NCI-H524 treated with DMSO at 0.1 percent for 48 hours (cell line): ENCODE data around the gene ZNF587B.
"Not testable (repeated sequence)": the region's sequence is repeated elsewhere in the genome, so short reads cannot be mapped to it uniquely, and the experiment has no call there.

Experiments used
- DNase-seq: peaks from one replicate; lab custom pipeline; 2025; lab: John Stamatoyannopoulos, UW

ZNF587B gene

DNA sequence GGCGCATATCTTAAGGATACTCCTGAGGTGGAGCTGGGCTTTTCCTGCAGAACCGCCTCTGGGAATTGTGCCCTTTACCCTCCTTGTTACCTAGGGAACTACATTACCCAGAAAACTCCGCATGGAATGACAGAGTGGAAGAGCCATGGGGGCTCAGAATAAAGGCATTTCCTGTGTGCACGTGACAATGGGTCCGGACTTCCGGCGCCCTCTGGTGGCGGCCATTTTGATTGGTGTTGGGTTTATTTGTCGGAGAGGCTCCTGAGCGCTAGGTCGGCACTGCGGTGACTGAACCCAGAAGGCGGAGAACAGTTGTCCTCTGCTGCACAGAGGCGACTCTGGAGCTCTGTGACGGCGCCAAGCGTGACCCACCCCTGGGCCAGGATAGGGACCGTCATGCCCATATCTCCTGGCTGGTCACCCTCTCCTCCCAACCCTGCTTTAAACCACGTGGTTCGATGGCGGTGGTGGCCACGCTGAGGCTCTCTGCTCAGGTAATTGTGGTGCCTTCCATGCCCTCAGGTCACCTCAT is at the start of gene ZNF587B:
ZNF587B (plus strand) TSS at position 229 of the 532 bp plus-strand sequence; CDS start at position 459, 230 bp downstream.
- no peak for DNase-seq

DNA sequence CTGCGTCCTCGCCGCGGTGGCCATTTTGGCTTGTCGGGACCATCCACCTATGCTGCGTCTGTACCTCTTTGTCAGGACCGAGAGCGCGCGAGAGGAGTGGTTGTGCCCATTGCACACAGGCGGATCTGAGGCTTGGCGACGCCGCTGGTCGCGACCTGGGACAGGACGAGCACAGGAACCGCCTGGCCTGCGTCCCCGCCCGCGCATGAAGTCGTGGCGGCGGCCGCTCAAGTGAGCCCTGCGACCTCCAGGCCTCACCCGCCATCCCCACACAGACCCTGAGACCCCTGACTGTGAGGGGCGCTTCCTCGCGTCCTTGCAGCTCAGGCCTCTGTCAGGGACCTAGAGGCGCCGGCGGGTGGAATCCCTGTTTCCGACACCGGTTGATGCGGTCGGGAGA is 43.8 kb upstream of the ZNF587B start:
- DNase-seq, result no peak

DNA sequence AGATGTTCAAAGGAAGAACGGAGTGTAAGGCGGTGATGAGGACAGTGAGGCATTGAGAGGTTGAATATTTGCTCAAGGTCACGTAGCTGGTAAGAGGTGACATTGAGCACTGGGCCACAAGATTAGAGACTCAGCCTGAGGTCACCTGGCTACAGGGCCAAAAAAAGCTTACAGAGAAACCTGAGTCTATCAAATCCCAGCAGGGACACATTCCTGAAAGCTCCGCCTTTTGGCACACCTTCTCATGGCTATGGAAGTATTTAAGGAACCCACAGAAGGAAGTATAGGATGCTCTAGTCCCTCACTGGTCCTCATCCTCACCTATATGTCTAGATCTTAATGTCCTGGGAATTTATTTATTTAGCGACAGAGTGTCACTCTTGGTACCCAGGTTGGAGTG is 43.2 kb upstream of the ZNF587B start:
- no peak for DNase-seq

DNA sequence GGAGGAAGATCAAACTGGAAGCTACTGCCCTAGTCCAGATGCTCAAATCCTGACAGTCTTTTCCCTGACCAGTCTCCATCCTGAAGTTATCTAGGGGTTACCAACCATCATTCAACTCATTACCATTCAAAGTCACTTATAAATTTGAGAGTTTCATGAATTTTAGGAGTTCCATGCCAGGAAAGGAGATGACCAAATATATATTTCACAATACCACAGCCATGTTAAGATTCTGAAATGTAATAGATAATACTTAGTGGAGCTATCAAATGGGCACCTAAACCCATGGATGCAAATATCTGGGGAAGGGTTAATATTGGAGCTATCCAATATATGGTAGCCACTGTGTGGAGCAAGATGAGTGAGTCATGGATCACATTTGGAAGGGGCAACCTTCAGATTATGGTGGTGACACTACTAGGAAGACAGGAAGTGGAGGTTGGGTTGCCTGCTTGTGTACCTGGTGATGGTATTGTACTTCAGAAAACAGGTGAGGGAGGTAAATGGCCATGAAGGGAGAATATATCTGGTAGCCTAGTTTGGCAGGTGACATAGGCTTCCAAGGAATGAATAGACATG is 41.9 kb upstream of the ZNF587B start:
- no peak for DNase-seq

DNA sequence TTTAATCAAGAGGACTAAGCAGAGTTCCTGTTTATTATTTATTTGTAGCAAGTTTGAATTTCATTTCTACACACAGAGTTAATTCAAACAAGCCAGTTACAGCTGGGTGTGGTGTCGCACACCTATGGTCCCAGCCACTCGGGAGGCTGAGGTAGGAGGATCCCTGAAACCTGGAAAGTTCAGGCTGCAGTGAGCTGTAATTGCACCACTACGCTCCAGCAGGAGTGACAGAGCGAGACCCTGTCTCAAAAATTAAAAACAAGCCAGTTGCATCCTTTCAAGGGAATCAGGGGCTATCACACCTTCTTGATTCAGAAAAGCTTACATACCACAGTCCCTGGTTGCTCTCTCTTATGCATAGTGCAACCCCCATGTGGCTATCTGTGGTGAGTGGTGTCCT is 40.8 kb upstream of the ZNF587B start:
- DNase-seq, result no peak

DNA sequence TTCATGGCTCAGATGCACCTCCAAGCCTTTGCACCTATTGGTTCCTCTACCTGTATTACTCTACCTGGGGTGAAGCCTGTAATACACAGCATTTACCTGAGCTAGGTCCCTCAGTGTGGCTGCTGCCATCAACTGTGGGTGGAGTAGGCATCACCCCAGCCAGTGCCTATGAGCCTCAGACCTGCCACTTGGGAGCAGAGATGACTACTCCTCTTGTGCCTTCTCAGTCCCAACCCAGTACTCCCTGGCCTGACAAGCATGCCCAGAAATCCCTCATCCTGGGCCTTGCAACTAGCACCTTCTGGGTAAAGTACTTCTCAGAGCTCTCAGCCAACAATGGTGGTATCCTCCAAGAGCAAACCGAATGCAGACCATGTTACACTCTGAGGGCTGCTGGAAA is 33.5 kb upstream of the ZNF587B start:
- DNase-seq, result not testable (repeated sequence)

DNA sequence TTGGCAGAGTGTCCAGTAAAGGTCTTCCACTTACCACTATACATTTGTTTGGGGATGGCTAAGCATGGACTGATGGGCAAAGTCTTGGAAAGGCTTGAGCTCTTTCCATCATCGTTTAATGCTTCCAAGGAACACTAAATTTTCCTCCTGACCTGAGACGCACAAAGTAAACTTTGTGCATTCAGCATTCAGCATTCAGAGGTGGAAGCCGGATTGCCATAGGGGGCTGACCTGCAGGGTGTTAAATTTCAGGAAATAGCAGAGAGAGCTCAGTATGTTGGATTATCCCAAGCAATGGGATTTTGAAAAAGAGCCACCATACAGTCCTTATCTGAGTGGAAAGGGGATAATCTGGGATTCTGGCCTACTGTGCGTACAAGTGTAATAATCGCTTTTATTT is 29.4 kb upstream of the ZNF587B start:
- DNase-seq, result no peak

DNA sequence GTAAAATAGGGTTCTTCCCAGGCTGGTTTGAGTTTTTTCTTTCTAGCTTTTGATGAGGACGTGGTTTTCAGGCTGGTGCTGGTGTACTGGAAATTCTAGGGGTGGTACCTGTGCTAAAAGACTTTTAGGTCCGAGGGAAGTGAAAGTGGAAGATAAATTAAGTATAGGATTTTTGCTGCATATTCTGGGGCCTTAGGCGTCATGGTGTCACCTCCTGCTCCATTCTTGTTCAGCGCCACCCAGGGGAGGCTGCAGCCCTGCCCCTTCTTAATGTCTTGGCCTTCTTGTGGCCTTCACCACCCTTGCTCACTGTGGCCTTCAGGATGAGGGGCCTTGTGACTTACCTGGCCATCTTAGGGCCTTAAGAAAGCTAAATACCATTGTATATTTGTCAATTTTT is 27.8 kb upstream of the ZNF587B start:
- DNase-seq, result no peak

DNA sequence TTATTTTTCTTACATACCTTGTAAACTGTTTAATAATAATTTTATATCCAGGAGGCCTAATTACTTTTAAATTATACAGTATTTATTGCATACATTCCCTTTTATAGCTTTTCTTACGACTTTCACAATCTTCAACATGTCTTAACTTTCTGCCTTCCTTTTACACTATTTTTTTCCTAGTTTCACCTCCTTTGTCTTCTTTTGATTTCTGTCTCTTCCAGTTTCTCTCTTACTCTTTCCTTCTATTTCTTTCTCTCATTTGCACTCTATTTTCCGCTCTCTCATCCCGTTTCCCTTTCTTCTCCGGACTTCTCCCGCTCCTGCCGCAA is 26.9 kb upstream of the ZNF587B start:
- no peak for DNase-seq

DNA sequence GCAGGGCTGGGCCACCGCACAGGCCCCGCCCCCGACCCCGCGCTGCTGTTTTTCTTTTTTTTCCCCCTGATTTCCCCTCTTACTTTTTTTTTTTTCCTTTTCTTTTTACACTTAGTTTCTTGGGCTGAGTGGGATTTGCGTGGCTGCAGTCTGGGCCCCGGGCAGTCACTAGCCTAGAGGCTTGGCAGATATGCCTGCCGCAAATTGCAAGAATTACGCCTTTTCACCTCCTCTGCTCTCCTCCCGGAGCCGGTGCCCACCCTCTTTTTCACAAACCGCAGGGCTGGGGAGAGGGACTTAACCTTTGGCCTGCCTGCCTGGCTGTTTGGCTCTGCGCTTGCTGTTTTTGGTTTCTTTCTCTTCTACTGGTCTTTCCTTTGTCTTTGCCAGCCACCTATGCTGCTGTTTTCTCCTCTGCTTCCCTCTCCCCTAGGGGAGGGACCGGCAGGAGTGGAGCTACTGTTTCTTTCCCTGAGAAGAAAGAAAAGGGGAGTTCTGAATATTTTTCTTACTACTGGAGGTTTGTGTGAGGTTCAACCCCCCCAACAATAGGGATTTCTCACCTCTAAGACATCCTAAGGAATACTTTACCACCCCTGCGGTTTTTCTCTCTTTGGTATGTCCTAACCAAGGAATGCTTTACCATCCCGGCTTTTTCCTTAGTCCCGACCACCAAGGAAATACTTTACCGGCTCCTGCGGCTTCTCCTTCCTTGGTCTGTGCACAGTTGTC is 26.3 kb upstream of the ZNF587B start:
- DNase-seq, result no peak

DNA sequence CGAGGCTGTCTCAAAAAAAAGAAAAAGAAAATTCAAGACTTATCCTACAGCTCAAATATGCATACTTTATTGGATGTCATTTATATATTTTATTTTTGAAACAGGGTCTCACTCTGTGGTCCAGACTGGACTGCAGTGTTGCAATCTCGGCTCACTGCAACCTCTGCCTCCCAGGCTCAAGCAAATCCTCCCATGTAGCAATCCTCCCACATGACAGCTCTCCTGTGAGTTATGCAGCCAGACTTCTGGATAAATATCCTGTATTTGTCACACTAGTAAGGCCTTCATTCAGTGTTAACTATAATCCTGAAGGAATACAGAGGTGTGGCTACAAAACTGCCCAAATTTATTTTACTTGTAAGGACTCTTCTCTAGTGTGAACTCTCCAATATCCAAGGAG is 22.6 kb upstream of the ZNF587B start:
- no peak for DNase-seq

DNA sequence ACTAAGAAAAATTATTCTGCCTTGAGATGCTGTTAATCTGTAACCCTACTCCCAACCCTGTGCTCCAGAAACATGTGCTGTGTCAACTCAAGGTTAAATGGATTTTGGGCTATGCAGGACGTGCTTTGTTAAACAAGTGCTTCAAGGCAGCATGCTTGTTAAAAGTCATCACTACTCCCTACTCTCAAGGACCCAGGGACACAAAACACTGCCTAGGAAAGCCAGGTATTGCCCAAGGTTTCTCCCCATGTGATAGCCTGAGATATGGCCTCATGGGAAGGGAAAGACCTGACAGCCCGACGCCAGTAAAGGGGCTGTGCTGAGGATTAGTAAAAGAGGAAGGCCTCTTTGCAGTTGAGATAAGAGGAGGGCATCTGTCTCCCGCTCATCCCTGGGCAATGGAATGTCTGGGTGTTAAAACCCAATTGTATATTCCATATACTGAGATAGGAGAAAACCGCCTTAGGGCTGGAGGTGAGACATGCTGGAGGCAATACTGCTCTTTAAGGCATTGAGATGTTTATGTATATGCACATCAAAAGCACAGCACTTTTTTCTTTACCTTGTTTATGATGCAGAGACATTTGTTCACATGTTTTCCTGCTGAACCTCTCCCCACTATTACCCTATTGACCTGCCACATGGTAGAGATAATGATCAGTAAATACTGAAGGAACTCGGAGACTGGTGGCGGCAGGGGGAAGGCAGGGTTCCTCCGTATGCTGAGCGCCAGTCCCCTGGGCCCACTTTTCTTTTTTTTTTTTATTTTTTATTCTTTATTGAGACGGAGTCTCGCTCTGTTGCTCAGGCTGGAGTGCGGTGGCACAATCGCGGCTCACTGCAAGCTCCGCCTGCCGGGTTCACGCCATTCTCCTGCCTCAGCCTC is 19.4 kb upstream of the ZNF587B start:
- DNase-seq, result not testable (repeated sequence)

DNA sequence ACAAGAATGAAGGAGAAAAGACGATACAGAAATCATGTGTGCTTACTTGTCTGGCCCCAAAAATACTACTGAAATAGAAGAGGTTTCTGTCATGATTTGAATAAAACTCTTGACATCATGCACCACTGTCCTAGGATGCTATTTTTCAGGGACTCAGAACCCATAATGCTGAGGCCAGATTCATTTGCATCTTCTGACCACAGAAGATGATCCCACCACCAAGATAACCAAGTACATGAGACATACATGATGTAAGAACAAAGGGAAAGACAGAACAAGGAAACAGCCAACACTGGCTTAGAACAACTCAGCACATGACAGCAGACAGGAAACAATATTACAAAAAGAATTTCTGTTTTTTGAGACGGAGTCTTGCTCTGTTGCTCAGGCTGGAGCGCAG is 17.9 kb upstream of the ZNF587B start:
- DNase-seq, result no peak

DNA sequence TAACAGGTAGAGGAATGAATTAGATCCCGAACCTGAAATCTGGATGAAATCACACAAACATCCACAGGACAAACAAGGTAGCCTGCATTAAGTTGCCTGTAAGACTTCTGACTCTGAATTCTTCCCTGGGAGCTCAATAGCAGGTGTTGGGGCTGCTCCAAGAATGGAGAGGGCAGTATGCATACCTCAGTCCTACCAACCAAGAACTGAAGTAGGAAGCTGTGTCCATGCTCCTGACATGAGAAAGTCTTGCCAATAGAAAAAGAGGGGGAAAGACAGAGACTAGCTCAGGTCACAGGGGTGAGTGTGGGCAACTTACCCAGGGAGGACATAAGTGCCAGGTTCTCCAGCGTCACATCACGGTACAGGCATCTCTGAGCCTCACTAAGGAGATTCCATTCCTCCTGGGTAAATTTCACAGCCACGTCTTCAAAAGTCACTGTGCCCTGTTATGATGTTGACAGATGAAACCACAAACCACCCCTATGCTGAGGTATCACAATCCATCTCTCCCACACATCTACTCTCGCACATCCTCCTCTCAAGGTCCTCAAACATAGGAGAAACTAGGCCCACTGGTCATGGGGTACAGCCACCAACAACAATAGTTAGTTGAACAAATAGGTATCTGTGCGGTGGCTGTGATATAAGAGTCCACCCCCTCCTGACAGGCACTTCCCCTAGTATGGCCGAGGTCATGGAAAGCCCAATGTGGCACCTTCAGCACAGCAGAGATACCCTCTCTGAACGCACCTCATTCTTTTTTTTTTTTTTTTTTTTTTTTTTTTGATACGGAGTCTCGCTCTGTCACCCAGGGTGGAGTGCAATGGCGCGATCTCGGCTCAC is 16.9 kb upstream of the ZNF587B start:
- not testable (repeated sequence) for DNase-seq

DNA sequence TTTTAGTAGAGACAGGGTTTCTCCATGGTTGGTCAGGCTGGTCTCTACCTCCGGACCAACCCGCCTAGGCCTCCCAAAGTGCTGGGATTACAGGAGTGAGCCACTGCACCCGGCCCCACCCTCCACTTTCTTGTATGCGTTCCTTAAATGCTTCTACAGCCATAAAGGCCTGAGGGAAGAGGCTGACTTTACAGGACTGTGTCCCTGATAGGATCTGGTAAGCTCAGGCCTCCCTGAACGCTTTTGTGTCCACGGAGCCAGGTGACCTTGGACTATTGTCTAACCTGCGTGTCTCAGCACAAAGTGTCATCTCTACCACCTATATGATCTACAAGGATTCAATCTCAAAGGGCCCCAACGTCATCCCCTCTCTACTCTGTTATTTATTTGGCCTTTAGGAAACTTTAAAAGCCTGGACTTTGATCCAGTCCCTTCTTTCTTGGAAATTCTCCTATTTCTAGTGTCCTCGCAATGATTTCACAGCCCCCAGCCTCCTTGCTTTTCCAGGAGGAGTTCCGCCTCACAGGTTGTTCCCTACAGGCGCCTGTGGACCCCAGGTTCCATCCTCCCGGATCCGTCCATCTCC is 16.1 kb upstream of the ZNF587B start:
- DNase-seq, result no peak

DNA sequence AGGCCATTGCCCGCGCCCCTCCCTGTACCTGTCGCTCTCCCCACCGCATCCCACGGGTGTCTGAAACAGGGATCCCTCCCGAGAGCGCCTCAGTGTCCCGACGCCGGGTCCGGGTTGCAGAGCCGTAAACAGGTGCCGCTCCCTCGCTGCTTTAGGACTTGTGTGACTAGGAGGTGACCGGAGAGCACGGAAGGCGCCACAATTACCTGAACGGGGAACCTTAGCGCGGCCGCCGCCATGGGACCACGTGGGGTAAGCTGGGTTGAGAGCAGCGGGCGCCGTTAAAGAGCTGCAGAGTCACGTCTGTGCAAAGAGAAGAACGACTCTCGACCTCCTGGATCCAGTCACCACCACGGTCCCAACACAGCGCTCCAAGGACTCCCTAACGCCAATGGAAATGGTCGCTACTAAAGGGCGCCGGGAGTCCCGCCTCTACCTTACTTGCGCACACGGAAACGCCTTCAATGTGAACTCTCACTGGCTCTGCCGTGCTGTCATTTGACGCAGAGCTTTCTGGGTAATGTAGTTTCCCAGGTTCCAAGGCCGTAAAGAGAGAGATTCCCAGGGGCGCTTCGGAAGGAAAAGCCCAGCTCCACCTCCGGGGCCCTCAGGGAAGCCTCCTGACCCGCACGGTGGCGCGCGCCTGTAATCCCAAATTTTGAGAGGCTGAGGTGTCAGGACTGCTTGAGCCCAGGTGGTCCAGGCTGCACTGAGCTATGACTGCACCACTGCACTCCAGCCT is 15.4 kb upstream of the ZNF587B start, which contains the start of gene ZNF552:
ZNF552 (minus strand) TSS at position 409 of the 742 bp plus-strand sequence; CDS start at position 239, 170 bp downstream.
- peak; percentile 88 for DNase-seq

DNA sequence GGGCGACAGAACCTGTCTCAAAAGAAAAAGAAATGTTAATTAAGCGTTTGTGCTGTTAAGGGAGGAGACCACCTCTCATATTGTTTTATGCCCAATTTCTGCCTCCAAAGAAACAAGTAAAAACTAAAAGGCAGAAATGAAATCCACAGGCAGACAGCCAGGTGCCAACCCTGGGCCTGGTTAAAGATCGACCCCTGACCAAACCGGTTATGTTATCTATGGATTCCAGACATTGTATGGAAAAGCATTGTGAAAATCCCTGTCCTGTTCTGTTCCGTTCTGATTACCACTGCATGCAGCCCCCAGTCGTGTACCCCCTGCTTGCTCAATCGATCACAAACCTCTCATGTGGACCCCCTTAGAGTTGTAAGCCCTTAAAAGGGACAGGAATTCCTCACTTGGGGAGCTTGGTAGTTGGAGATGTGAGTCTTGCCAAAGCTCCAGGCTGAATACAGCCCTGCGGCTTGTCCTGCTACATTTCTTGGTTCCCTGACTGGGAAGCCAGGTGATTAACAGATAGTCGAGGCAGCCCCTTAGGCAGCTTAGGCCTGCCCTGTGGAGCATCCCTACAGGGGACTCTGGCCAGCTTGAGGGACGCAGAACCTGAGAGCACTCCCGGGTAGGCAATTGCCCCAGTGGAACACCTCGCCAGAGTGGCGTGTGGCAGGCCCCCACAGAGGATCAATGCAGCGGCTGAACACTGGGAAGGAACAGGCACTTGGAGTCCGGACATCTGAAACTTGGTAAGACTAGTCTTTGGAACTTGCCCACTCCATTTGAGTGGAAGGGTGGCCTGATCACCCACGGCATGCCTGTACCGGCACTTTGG is 14.6 kb upstream of the ZNF587B start:
- DNase-seq, result no peak

DNA sequence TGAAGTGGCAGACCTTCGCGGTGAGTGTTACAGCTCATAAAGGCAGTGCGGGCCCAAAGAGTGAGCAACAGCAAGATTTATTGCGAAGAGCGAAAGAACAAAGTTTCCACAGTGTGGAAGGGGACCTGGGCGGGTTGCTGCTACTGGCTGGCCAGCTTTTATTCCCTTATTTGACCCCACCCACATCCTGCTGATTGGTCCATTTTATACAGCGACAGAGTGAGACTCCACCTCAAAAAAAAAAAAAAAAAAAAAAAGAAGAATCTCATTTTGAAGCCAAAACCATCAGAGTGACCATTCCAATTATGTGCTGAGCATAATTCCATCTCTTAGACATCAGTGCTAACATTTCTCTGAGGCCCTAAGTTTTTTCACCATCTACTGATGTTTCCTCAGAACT is 13.4 kb upstream of the ZNF587B start:
- no peak for DNase-seq

DNA sequence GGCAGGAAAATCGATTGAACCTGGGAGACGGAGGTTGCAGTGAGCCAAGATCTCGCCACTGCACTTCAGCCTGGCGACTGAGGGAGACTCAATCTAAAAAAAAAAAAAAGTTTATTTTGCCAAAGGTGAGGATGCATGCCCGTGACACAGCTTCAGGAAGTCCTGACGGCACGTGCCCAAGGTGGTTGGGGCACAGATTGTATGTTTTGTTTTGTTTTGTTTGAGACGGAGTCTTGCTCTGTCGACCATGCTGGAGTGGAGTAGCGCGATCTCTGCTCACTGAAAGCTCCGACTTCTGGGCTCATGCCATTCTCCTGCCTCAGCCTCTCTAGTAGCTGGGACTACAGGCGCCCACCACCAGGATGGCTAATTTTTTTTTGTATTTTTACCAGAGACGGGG is 12.1 kb upstream of the ZNF587B start:
- DNase-seq, result no peak

DNA sequence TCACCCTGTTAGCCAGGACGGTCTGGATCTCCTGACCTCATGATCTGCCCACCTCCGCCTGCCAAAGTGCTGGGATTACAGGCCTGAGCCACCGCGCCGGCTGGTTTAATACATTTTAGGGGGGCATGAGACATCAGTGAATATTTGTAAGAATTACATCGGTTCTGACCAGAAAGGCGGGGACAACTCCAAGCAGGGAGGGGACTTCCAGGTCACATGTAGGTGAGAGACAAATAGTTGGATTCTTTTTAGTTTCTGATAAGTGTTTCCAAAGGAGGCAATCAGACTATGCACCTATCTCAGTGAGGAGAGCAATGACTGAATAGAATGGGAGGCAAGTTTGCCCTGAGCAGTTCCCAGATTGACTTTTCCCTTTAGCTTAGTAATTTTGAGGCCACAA is 11.7 kb upstream of the ZNF587B start:
- DNase-seq, result no peak
